Esophagus muscularis mucosa (tissue), 3 donors: ENCODE results near the gene FOXP3.

Experiments used
- CTCF ChIP-seq, 3 experiments: fragments of 200-600 bp in 2 of 3; fragments of 450-650 bp in 1 of 3; sonication (generic) in 2 of 3; IDR thresholded peaks; one replicate each; pipeline ENCODE4 v1.5.1; 2017 to 2019; ENCODE audit warnings: antibody characterized with exemption in 3 of 3, mild to moderate bottlenecking in 2 of 3, moderate library complexity in 1 of 3
- POLR2A ChIP-seq: fragments of 450-650 bp; IDR thresholded peaks from one replicate; pipeline ENCODE4 v1.6.1; 2017; ENCODE audit warnings: antibody characterized with exemption, moderate library complexity, mild to moderate bottlenecking, low read depth

- no peak for TF ChIP-seq POLR2A
- no peak for TF ChIP-seq CTCF (IDR thresholded peaks at IDR 0.05)
Observed at GRCh38 chrX:49250066-49250465, 14.4 kb downstream of the FOXP3 start.
